Parathyroid adenoma (tissue), 2 donors: ENCODE data around the gene PSMB7.

ENCODE experiments used
- H2AFZ ChIP-seq: fragments of 300-600 bp; sonication (generic); one replicate; pipeline ENCODE4 v1.7.0; 2017; ENCODE audit warnings: antibody characterized with exemption, mild to moderate bottlenecking
- H3K27ac ChIP-seq: fragments of 300-600 bp; sonication (generic); one replicate; pipeline ENCODE4 v1.7.0; 2017
- H3K27me3 ChIP-seq: fragments of 300-600 bp; sonication (generic); one replicate; pipeline ENCODE4 v1.7.0; 2017; ENCODE audit warnings: low read length; ENCODE audit not compliant: control insufficient read depth, insufficient read depth
- H3K36me3 ChIP-seq: fragments of 300-600 bp; sonication (generic); one replicate; pipeline ENCODE4 v1.7.0; 2017; ENCODE audit warnings: low read length; ENCODE audit not compliant: control insufficient read depth, insufficient read depth
- H3K4me1 ChIP-seq: fragments of 300-600 bp; sonication (generic); one replicate; pipeline ENCODE4 v1.7.0; 2017; ENCODE audit warnings: control low read depth
- H3K4me2 ChIP-seq: fragments of 300-600 bp; sonication (generic); one replicate; pipeline ENCODE4 v1.7.0; 2017; ENCODE audit warnings: low read length
- H3K4me3 ChIP-seq: fragments of 300-600 bp; sonication (generic); one replicate; pipeline ENCODE4 v1.7.0; 2017; ENCODE audit warnings: low read depth, low read length
- H3K79me2 ChIP-seq: fragments of 300-600 bp; sonication (generic); one replicate; pipeline ENCODE4 v1.7.0; 2017; ENCODE audit warnings: control low read depth
- H3K9ac ChIP-seq: fragments of 300-600 bp; sonication (generic); one replicate; pipeline ENCODE4 v1.7.0; 2017; ENCODE audit warnings: mild to moderate bottlenecking
- H3K9me3 ChIP-seq: fragments of 300-600 bp; sonication (generic); one replicate; pipeline ENCODE4 v1.7.0; 2017; ENCODE audit warnings: low read length; ENCODE audit not compliant: control insufficient read depth
- CTCF ChIP-seq: fragments of 300-600 bp; sonication (generic); IDR thresholded peaks from one replicate; pipeline ENCODE4 v1.7.0; 2017; ENCODE audit warnings: antibody characterized with exemption, mild to moderate bottlenecking
- donor health status: primary hyperparathyroidism.

Gene PSMB7

GRCh38 chr9:124450931-124451661 is 35.9 kb upstream of the PSMB7 start:
- no peaks in the 10 kb centered on the region for H3K9me3 ChIP-seq
- no peaks in the 10 kb centered on the region for H3K27me3 ChIP-seq
- H3K4me1 ChIP-seq, result no peaks in the 10 kb centered on the region
- peak overlapping the region; percentile 53 for H3K4me3 ChIP-seq
- no peaks in the 10 kb centered on the region for H3K79me2 ChIP-seq
- H3K36me3 ChIP-seq, result no peaks in the 10 kb centered on the region
- H3K4me2 ChIP-seq, result peak overlapping the region; percentile 31
- H3K27ac ChIP-seq, result no peak overlapping the region
- H3K9ac ChIP-seq, result no peak overlapping the region
- no peak for TF ChIP-seq CTCF
- H2AFZ ChIP-seq, result no peak overlapping the region

GRCh38 chr9:124450241-124450924 is 35.1 kb upstream of the PSMB7 start, which contains the start of gene ADGRD2:
TSS of gene ADGRD2 (plus strand) at chr9:124450451. CDS start at chr9:124451667, 1,216 bp downstream.
- H2AFZ ChIP-seq, result no peak within 1 kb of the TSS
- peak within 1 kb of the TSS; percentile 31 for H3K4me2 ChIP-seq
- H3K9ac ChIP-seq, result no peak within 1 kb of the TSS
- H3K9me3 ChIP-seq, result no peaks in the 10 kb centered on the region
- no peak for TF ChIP-seq CTCF
- H3K36me3 ChIP-seq, result no peaks in the 10 kb centered on the region
- no peak within 1 kb of the TSS for H3K27ac ChIP-seq
- H3K79me2 ChIP-seq, result no peaks in the 10 kb centered on the region
- peak within 1 kb of the TSS; percentile 53 for H3K4me3 ChIP-seq
- H3K4me1 ChIP-seq, result no peaks in the 10 kb centered on the region
- H3K27me3 ChIP-seq, result no peaks in the 10 kb centered on the region

DNA sequence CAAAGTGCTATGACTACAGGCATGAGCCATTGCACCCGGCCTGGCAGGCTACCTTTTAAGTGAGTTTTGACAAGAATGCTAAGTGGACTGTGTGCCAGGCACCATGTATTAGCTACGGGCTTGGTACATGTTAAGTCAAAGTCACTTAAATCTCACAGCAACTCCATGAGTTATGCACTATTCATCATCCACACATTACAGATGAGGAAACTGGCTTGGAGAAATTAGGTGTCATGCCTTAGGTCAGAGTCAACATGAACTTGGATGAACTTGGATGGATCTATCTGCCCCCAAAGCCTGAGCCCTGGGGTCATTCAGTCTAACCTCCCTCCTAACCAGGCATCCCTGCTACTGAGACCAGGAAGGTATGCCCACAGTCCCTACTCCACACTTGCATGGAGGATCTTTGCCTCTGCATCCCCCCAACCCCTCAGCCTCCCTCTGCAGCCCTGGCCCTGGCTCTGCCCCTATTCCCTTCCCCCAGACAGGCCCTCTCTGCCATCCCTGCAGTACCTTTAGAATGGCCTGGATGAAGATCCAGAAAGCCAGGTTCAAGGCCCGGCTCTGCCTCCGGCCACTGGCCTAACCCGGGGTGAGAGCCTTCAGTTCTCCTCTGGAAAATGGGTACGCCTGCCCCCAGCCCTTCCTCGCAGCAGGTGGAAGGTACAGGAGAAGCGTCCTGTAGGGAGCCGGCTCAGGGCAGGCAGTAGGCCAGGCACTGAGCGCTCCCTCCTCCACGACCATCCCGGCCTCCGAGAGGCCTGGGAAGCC is 34.3 kb upstream of the PSMB7 start:
- Histone ChIP-seq H3K27ac (no peak overlapping the region), H3K4me3 (no peak overlapping the region), H3K27me3 (no peaks in the 10 kb centered on the region), H3K4me1 (no peaks in the 10 kb centered on the region), H3K79me2 (no peaks in the 10 kb centered on the region), H3K4me2 (no peak overlapping the region), H3K9me3 (no peaks in the 10 kb centered on the region), H3K36me3 (no peaks in the 10 kb centered on the region), H2AFZ (no peak overlapping the region), H3K9ac (no peak overlapping the region)
- no peak for TF ChIP-seq CTCF

DNA sequence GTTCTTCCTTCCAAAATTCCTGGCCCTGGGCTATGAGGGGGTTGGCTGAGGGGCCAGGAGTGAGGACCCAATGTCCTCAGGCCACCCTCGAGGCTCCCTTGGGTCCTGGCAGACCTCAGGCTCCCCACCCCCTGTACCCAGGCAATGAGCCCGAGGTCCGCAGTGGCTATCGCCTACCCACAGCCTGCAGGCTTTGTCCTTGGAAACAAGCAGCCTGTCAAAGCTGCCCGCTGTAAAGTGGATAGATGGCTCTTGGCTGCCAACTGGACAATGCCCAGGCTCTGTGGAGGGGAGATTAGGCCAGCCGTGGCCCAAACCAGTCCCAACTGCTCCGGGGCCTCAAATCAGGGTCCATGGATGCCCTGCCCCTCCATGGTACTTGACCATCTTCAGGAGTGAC is 32.8 kb upstream of the PSMB7 start:
- H3K4me1 ChIP-seq, result no peaks in the 10 kb centered on the region
- no peak overlapping the region for H3K4me3 ChIP-seq

More for the DNA sequence above, 32.8 kb upstream of the PSMB7 start:
- no peaks in the 10 kb centered on the region for H3K9me3 ChIP-seq
- no peaks in the 10 kb centered on the region for H3K27me3 ChIP-seq
- H2AFZ ChIP-seq, result no peak overlapping the region
- H3K27ac ChIP-seq, result no peak overlapping the region
- H3K9ac ChIP-seq, result no peak overlapping the region
- no peaks in the 10 kb centered on the region for H3K79me2 ChIP-seq
- H3K36me3 ChIP-seq, result no peaks in the 10 kb centered on the region
- no peak overlapping the region for H3K4me2 ChIP-seq
- no peak for TF ChIP-seq CTCF
